ENCODE measurements around the gene MDFIC. TPM values are rescaled to one million over a fixed set of nuclear protein-coding genes. Genes with fewer than 3 reads are reported as not detected.

MDFIC gene
- total and polyA plus RNA-seq, 2 of the 4 experiments (the other 2 are of a cell fraction): 16.9 to 35.0 TPM

DNA sequence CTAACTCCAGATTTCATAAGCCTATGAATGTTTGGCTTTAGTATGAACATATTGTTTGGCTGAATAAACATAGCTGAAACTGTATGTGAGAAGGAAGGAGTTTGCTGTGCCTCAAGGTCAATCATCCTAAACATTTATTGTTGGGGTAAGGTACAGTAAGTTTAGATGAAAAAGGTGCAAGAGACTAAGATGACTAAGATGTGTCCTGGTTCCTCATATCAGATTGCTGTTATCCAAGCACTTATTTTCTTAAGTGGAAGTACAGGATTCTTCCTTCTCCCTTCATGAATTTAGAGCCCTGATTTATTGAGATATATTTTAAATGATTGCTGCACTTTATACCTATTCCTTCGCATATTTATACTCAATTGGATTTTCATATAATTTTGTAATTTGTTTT, 12.2 kb downstream of the MDFIC start:
- H2AK5ac ChIP-seq (ENCODE audit: low read depth, low read length): no peak overlapping the region
- no peak overlapping the region for H3K4me3 ChIP-seq (ENCODE audit: insufficient read depth, low read depth, low read length)
- TF ChIP-seq RFX5 (IDR thresholded peaks at IDR 0.05; ENCODE audit: low read depth, low read length) (no peak), MAFK (IDR thresholded peaks at IDR 0.05; ENCODE audit: low read depth, low read length) (no peak), RAD21 (IDR thresholded peaks at IDR 0.05; ENCODE audit: low read length) (no peak), FOS (IDR thresholded peaks at IDR 0.05; ENCODE audit: low read depth, low read length) (no peak), BHLHE40 (IDR thresholded peaks at IDR 0.05; ENCODE audit: low read depth, low read length) (no peak), ELK1 (IDR thresholded peaks at IDR 0.05; ENCODE audit: borderline replicate concordance, low read depth, low read length) (no peak), CEBPB (IDR thresholded peaks at IDR 0.05; ENCODE audit: low read depth, low read length) (no peak), MAZ (IDR thresholded peaks at IDR 0.05; ENCODE audit: borderline replicate concordance, low read depth, low read length) (no peak), NFE2L2 (IDR thresholded peaks at IDR 0.05; ENCODE audit: low read depth, low read length) (no peak), SMC3 (IDR thresholded peaks at IDR 0.05; ENCODE audit: low read depth, low read length) (no peak), MXI1 (IDR thresholded peaks at IDR 0.05; ENCODE audit: borderline replicate concordance, low read depth, low read length) (no peak), CTCF (conservative IDR thresholded peaks at IDR 0.05; ENCODE audit: low read depth, low read length) (no peak)
- in situ Hi-C loops (cut with MboI; ENCODE audit: low sequenced_read_pairs): no loop called here
- ATAC-seq (ENCODE audit: low read depth): no peak
- H4K5ac ChIP-seq (ENCODE audit: low read depth, low read length): no peak overlapping the region
- no peak overlapping the region for H3K14ac ChIP-seq (replicated peaks; ENCODE audit: low read depth, low read length)
- H2BK15ac ChIP-seq (ENCODE audit: low read depth, low read length): no peak overlapping the region
- BruUV-seq (replicated peaks): no TSS peak
- peaks cover 2% of the 10 kb centered on the region; the same call in 1 of the 2 replicates for H3K36me3 ChIP-seq (ENCODE audit: control insufficient read depth, insufficient read depth, low read length)
- no peak overlapping the region for H3K56ac ChIP-seq (ENCODE audit: extremely low read depth, insufficient read depth, low read length)
- H4K8ac ChIP-seq (ENCODE audit: low read depth in 2 of 2, low read length in 2 of 2): no peak overlapping the region
- peaks cover 3% of the 10 kb centered on the region for H3K9me1 ChIP-seq (ENCODE audit: insufficient read depth, low read length)
- H2BK5ac ChIP-seq (ENCODE audit: low read depth, low read length, poor library complexity, severe bottlenecking): no peak overlapping the region
- H3K9me3 ChIP-seq (ENCODE audit: control insufficient read depth, insufficient read depth, low read length): no peaks in the 10 kb centered on the region
- H3K23ac ChIP-seq (ENCODE audit: low read depth, low read length): no peak overlapping the region
- no peak overlapping the region for H2BK20ac ChIP-seq (ENCODE audit: low read depth, low read length)
- DNase-seq: no peak
- H3K4me2 ChIP-seq (ENCODE audit: low read depth, low read length): peak overlapping the region; percentile 31
- H4K20me1 ChIP-seq (ENCODE audit: insufficient read depth, low read length): peaks cover 6% of the 10 kb centered on the region; the same call in 1 of the 2 replicates
- WGBS, 2 experiments (ENCODE audit: extremely low coverage in 2 of 2, insufficient read length in 1 of 2): no CpG with 5 or more reads among the region's 1 CpG
- H3K27me3 ChIP-seq (ENCODE audit: control insufficient read depth, insufficient read depth, low read length): no peaks in the 10 kb centered on the region
- H2BK120ac ChIP-seq (ENCODE audit: low read depth, low read length): no peak overlapping the region
- CTCF ChIA-PET: interaction anchor here (0.9 kb wide), 1 partner anchor 11 kb away, joined by 3 read pairs; no protein-coding TSS in a partner anchor
- peaks cover 5% of the 10 kb centered on the region; the same call in 1 of the 2 replicates for H3K4me1 ChIP-seq (ENCODE audit: control insufficient read depth, insufficient read depth, low read length)
- H3K4ac ChIP-seq (ENCODE audit: low read depth, low read length): no peak overlapping the region
- dilution Hi-C loops (cut with HindIII; ENCODE audit: low sequenced_read_pairs, unreplicated experiment): no loop called here
- H2AFZ ChIP-seq (replicated peaks; ENCODE audit: low read length, poor library complexity): no peak overlapping the region
- peak overlapping the region; percentile 58; the same call in 1 of the 2 replicates for H3K18ac ChIP-seq (ENCODE audit: low read depth, low read length)
- POLR2A ChIA-PET (ENCODE audit: unreplicated experiment): no interaction called here
- intact Hi-C loops (cut with micrococcal nuclease): no loop called here
- peaks cover 23 to 44% of the 10 kb centered on the region in 2 experiments for H3K79me1 ChIP-seq (ENCODE audit: low read depth in 1 of 2, low read length in 2 of 2)
- H3K27ac ChIP-seq (ENCODE audit: insufficient read depth, low read length): no peak overlapping the region
- no peak overlapping the region for H3K9ac ChIP-seq (ENCODE audit: low read depth, low read length)
- no peak overlapping the region for H4K91ac ChIP-seq (ENCODE audit: insufficient read depth, low read depth, low read length)
- H2AK9ac ChIP-seq (replicated peaks; ENCODE audit: low read depth, low read length, poor library complexity): no peak overlapping the region

Data from IMR-90 (cell line).